Thyroid gland (tissue), 4 donors: Measurements from ENCODE around the gene TMEM198. TPM values are rescaled to one million over a fixed set of nuclear protein-coding genes. Genes with fewer than 3 reads are reported as not detected.

ENCODE experiments used
- DNase-seq, 2 donors: peaks; one replicate each; pipeline ENCODE4 v3.0.0-alpha.2; 2019
- H3K27ac ChIP-seq, 3 donors: fragments of 200-600 bp; sonication (generic); 1 replicate in 2 of 3; 2 replicates in 1 of 3; pipeline ENCODE4 v1.5.1; 2016 to 2019; ENCODE audit warnings: mild to moderate bottlenecking in 1 of 3, moderate library complexity in 1 of 3
- H3K27me3 ChIP-seq: fragments of 200-600 bp; sonication (generic); one replicate; pipeline ENCODE4 v1.5.1; 2019
- H3K36me3 ChIP-seq, 2 donors: fragments of 200-600 bp; sonication (generic); one replicate each; pipeline ENCODE4 v1.5.1; 2016 to 2019
- H3K4me1 ChIP-seq, 2 donors: fragments of 200-600 bp; sonication (generic); one replicate each; pipeline ENCODE4 v1.5.1; 2017 to 2019
- H3K4me3 ChIP-seq, 3 donors: fragments of 200-600 bp; sonication (generic); replicated peaks in 1 of 3; 1 replicate in 2 of 3; 2 replicates in 1 of 3; pipeline ENCODE4 v1.5.1; 2016; ENCODE audit warnings: mild to moderate bottlenecking in 1 of 3
- H3K9me3 ChIP-seq: fragments of 200-600 bp; sonication (generic); one replicate; pipeline ENCODE4 v1.5.1; 2017
- CTCF ChIP-seq, 6 experiments: fragments of 200-600 bp in 3 of 6; fragments of 450-650 bp in 3 of 6; sonication (generic) in 3 of 6; IDR thresholded peaks; one replicate each; pipeline ENCODE4 v1.5.1; 2016 to 2019; ENCODE audit warnings: antibody characterized with exemption in 6 of 6, mild to moderate bottlenecking in 2 of 6, inconsistent platforms in 1 of 6, moderate library complexity in 1 of 6
- POLR2A ChIP-seq, 2 donors: fragments of 450-650 bp; IDR thresholded peaks; one replicate each; pipeline ENCODE4 v1.6.1; 2017; ENCODE audit warnings: antibody characterized with exemption in 2 of 2, mild to moderate bottlenecking in 2 of 2, moderate library complexity in 1 of 2
- WGBS, 2 donors: methylation state at CpG; one replicate each; pipeline ENCODE4 v1.1.5; 2017; 5-methylcytosine and 5-hydroxymethylcytosine counted together
- intact Hi-C: fragments of 100-400 bp; cut with DNase I; formaldehyde crosslinking; loops from one replicate; pipeline ENCODE4 v1.15.1; 2023
- total RNA-seq, 4 donors: library from RNA; depleted of rRNA; stranded (reverse); fragments of >200 nt; gene quantifications; one replicate each; pipeline ENCODE4 v1.2.3, GENCODE V29; 2016

TMEM198 gene
- total RNA-seq, 4 donors from 2014 or later: 4.6 to 10.9 (median 5.4) TPM

DNA sequence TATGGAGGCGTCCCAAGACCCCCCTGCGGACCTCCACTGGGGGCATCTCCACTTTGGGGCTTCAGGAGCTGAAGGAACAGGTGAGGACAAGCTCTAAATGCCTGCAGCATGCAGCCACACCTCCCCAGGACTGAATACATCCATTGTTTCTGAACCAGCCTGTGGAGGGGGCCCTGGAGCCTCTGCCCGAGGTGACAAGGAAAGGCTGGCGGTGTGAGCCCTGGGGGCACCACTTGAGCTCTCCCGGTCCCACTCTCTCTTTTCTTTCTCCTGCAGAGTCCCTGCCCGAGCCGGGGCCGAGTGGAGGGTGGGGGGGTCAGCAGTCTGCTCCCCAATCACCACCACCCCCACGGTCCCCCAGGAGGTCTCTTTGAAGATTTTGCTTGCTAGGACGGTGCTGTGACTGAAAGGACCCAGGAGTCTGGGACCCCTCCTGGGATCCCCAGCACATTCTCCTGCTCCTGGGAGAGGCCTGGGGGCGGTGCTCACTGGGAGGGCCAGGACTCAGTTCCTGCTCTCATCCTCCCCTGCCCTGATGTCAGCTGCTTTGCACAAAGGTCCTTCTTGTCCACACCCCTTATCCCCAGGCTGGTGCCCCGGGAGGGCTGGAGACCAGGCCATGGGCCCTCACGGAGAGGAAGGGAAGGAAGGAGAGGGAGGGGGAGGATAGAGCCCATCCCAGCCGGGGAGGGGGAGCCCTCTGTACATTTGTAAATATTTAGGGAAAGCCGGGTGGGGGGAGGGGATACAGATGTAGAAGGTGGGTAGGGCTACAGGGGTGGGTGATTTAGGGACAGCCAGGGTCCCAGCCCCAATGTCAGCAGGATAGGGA lies 6.0 kb upstream of the TMEM198 start:
- intact Hi-C loops: no loop called here
- no peak overlapping the region for H3K27ac ChIP-seq
- H3K4me3 ChIP-seq: no peak overlapping the region
- no peak for TF ChIP-seq POLR2A (IDR thresholded peaks at IDR 0.05)
- no peak for TF ChIP-seq CTCF (IDR thresholded peaks at IDR 0.05)
- WGBS, 2 donors: 46 to 64% methylated on average over 12 of the region's 15 CpGs
- DNase-seq: no peak
- peaks cover 14 to 17% of the 10 kb centered on the region in 2 donors for H3K36me3 ChIP-seq
- H3K9me3 ChIP-seq: no peaks in the 10 kb centered on the region
- H3K4me1 ChIP-seq: peaks cover 12 to 15% of the 10 kb centered on the region in 2 donors
- no peaks in the 10 kb centered on the region for H3K27me3 ChIP-seq

GRCh38 chr2:219538504-219538951 lies 5.3 kb upstream of the TMEM198 start:
- Histone ChIP-seq H3K27ac (no peak overlapping the region), H3K27me3 (no peaks in the 10 kb centered on the region), H3K9me3 (no peaks in the 10 kb centered on the region), H3K4me1 (peaks cover 13 to 18% of the 10 kb centered on the region in 2 donors), H3K4me3 (no peak overlapping the region), H3K36me3 (peaks cover 14 to 17% of the 10 kb centered on the region in 2 donors)
- intact Hi-C loops: no loop called here
- 68 to 75% methylated on average over 6 of the region's 6 CpGs for WGBS, 2 donors
- no peak for DNase-seq
- TF ChIP-seq POLR2A (IDR thresholded peaks at IDR 0.05) (no peak), CTCF (IDR thresholded peaks at IDR 0.05) (no peak)

- Histone ChIP-seq H3K9me3 (no peaks in the 10 kb centered on the region), H3K27me3 (no peaks in the 10 kb centered on the region), H3K36me3 (peaks cover 14 to 17% of the 10 kb centered on the region in 2 donors), H3K4me1 (peaks cover 15 to 19% of the 10 kb centered on the region in 2 donors), H3K4me3 (no peak overlapping the region), H3K27ac (no peak overlapping the region)
- intact Hi-C loops: no loop called here
- TF ChIP-seq POLR2A (IDR thresholded peaks at IDR 0.05): no peak
- no peak for TF ChIP-seq CTCF (IDR thresholded peaks at IDR 0.05)
- DNase-seq: no peak
- WGBS, 2 donors: 84 to 91% methylated on average over 18 to 25 of the region's 32 CpGs
These were observed 4.7 kb upstream of the TMEM198 start for GRCh38 chr2:219538956-219539788.

GRCh38 chr2:219539926-219540678 lies 3.7 kb upstream of the TMEM198 start:
- peaks cover 21 to 24% of the 10 kb centered on the region in 2 donors for H3K4me1 ChIP-seq
- H3K9me3 ChIP-seq: no peaks in the 10 kb centered on the region
- no peaks in the 10 kb centered on the region for H3K27me3 ChIP-seq
- H3K36me3 ChIP-seq: peaks cover 14 to 17% of the 10 kb centered on the region in 2 donors
- DNase-seq: no peak
- no peak overlapping the region for H3K4me3 ChIP-seq
- WGBS, 2 donors: 92% methylated on average over 26 to 44 of the region's 46 CpGs
- TF ChIP-seq POLR2A (IDR thresholded peaks at IDR 0.05) (no peak), CTCF (IDR thresholded peaks at IDR 0.05) (no peak)
- H3K27ac ChIP-seq: no peak overlapping the region
- intact Hi-C loops: loop anchor here (2.0 to 5.0 kb wide), 2 partner anchors 103 to 147 kb away; no protein-coding TSS in a partner anchor
